Epithelial cell of prostate (primary cell): Measurements from ENCODE around the gene LRRIQ1.

Experiments
- DNase-seq: peaks from one replicate; pipeline ENCODE4 v3.0.0-alpha.2; 2011; ENCODE audit warnings: low read depth, low spot score
- H3K27ac ChIP-seq: fragments of 450-650 bp; 2 replicates; pipeline ENCODE4 v1.5.1; 2017; ENCODE audit warnings: mild to moderate bottlenecking

The LRRIQ1 gene

DNA sequence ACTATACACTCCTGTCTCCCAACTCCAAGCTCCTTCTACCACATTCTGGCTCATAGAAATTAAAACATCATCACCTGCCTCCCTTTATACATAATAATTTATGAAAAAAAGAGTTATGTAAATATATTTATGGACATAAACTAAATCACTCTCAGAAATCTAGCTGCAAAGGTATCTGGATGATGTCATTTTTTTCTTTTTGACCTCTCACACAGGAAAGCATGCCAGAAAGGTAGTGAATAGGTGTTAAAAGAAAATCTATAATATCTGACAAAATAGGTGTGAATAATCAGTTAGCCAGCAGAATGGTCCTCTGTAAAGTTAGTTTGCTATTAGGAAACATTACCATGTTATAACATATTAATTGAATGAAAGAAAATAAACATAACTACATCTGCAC, 7.7 kb downstream of the LRRIQ1 start:
- no peak for DNase-seq
- no peak overlapping the region for H3K27ac ChIP-seq

DNA sequence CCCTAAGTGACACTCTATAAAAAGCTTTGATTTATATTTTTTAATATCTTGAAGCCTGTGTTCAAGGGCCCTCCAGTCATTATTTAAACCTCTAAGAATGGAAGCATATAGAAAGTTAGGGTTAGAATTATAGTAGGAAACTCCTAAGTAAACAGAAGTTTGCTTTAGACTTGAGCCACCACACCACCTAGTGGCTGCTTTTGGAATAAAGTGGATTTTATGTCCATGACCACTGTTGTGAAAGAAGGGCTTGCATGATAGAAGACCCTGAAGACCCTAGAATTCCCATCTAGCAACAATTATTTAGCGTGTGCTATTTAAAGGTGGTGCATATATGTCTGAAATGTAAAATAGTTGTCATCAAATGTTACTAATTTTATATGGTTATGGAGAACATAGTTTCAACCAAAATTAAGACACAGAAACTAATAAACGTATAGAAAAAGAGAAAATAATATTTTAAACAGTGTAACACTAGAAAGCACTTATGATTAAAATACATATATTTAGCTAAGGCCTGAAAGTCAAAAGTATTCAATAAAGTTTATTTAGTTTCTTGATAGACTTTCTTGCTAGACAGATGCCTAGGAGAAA, 21.3 kb downstream of the LRRIQ1 start:
- no peak overlapping the region for H3K27ac ChIP-seq
- no peak for DNase-seq

DNA sequence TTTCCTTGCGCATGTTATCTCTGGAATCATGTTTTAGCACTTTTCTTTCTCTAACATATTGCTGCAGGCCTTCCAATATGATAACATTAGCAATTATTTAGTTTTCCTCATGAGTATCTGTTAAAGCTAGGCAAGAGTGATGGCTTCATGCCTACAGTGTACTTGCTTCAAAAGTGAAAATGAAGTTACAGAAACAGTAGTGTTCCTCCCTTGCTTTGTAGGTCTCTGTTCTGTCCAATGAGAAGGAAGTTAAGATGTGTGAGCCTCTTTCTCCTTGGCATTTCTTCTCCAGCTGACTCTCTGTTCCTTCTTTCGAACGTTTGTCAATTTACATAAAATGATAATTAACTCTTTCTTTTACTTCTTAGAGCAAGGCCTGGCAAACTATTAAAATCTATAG, 22.2 kb downstream of the LRRIQ1 start:
- no peak overlapping the region for H3K27ac ChIP-seq
- DNase-seq = no peak

- DNase-seq = no peak
- no peak overlapping the region for H3K27ac ChIP-seq
Measured at GRCh38 chr12:85059594-85059993, 23.4 kb downstream of the LRRIQ1 start.

- DNase-seq = no peak
- no peak overlapping the region for H3K27ac ChIP-seq
Measured at GRCh38 chr12:85060916-85061315, 24.8 kb downstream of the LRRIQ1 start.

DNA sequence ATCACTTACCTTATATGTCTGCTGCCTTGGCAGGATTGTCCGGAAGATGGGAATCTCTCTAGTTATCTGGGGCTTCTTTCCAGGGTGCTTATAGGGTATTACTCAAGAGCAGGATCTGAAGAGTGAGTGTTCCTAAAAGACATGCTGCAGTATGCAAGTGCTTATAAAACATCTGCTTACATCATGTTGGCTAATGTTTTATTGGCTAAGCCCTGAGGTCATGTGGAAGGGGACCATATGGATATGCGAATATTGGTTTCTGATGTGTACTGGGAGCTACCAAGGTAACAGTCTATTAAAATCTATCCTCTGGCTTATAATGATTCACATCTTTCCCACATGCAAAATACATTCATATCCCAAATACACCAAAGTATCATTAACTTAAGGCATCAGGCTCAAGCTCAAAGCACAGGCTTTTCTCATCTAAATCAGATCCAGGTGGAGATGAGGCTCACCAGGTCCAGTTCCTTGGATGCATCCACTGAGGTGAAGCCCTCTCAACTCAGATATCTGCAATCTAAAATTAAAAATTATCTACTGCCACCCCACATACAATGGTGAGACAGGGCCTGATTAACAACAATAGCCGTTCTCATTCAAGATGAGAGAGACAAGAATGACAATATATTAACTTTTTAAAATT, 29.8 kb downstream of the LRRIQ1 start:
- DNase-seq = no peak
- H3K27ac ChIP-seq = no peak overlapping the region

- DNase-seq = no peak
- no peak overlapping the region for H3K27ac ChIP-seq
Measured at GRCh38 chr12:85072826-85073225, 36.7 kb downstream of the LRRIQ1 start.

DNA sequence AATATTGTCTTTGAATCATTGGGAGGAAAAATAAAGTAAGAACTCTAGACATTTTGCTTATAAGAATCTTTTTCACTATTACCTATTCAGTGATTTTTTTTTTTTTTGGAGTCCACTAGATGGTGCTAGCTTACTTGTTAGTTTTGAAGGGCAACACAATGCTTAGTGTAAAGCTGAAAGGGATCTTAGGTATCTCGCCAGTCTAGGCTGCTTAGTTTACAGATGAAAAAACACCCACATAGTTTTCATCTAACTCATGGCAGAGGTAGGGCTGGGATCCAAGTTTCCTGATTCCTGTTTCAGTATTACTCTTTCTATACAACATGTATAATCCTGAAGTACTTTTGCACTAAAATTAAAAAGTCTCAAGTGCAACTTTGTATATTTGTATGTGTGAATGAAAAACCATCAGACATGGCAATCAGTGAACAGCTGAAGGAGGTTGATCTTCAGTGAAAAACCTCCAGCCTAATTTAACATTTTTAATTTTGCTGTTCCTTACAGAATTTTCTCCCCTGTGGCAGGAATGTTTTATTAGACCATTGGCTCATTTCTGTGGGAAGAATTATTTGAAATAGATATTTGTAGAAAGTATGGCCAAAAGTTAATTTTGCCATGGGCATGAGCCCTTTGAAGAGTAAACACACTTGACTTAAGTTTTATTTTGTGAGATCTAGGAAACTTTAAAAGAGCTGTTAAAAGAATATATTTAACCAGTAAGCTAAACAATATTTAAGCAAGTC, 40.7 kb downstream of the LRRIQ1 start:
- peak; percentile 84 for DNase-seq
- peak overlapping the region; percentile 24 for H3K27ac ChIP-seq

- H3K27ac ChIP-seq = no peak overlapping the region
Measured at GRCh38 chr12:85085066-85085465, 48.9 kb downstream of the LRRIQ1 start.

DNA sequence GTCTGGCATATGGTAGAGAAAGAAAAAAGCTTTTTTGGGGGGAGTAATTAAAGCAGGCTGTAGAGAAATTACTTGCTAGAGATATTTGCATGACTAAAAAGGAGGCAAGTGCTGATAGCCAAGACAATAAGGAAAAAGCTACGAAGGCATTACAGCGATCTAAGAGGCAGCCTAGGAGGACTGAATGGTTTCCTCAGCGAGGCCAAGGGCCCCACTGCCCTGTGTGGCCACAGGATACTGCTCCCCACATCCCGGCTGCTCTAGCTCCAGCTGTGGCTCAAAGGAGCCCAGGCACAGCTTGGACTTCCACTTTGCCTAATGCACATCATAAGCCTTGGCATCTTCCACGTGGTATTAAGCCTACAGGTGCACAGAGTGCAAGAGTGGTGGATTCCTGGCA, 53.6 kb downstream of the LRRIQ1 start:
- no peak overlapping the region for H3K27ac ChIP-seq
- DNase-seq = no peak

More at GRCh38 chr12:85085066-85085465, 48.9 kb downstream of the LRRIQ1 start:
- no peak for DNase-seq

DNA sequence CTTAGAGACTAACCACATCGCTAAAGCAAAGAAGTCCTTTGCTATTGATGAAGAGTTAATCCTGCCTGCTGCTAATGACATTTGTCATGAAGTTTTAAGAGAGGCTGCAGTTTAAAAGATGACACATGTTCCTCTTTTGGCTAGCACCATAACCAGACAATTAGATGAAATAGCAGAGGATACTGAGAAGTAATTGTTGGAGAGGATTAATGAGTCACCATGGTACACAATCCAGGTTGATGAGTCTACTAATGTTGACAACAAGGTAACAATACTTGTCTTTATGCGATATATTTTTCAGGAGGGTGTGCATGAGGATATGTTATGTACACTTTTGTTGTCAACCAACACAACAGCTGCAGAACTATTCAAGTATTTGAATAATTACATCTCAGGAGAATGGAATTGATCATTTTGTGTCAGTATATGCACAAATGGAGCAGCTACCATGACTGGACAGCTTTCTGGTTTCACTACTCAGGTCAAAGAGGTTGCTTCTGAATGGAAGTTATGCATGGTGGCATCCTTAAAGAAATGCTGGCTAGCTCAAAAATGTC, 56.7 kb downstream of the LRRIQ1 start:
- no peak overlapping the region for H3K27ac ChIP-seq
- peak; percentile 66 for DNase-seq

DNA sequence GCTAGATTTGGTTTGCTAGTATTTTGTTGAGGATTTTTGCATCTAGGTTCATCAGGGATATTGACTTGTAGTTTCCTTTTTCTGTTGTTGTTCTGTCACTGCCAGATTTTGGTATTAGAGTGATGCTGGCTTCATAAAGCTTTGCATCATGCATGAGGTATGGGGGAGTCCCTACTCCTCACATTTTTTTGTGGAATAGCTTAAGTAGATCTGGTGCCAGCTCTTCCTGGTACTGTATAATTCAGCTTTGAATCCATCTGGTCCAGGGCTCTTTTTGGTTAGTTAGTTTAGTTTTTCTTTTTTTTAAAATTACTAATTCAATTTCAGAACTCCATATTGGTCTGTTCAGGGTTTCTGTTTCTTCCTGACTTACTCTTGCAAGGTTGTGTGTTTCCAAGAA, 59.4 kb downstream of the LRRIQ1 start:
- no peak overlapping the region for H3K27ac ChIP-seq
- DNase-seq = no peak

- no peak for DNase-seq
- no peak overlapping the region for H3K27ac ChIP-seq
Measured at GRCh38 chr12:85130646-85131045, 94.5 kb downstream of the LRRIQ1 start.

DNA sequence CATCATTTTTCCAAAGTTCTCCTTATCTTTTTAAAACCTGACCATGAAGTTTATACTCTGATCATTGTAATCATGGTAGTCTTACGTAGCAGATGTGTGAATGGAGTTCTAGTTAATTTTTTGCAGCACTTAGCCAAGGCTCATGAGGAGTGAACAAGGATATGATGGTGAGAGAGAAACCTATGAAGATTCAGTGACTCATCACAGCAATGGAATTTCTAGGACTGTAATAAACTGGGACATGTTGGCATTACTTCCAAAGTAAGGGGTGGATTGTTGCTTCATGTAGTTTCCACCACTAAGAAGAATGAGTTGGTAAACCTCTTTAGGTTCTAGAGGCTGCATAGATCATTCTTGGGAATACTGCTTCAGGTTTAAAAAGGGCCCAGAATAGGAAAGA, 102.7 kb downstream of the LRRIQ1 start:
- H3K27ac ChIP-seq = no peak overlapping the region
- DNase-seq = no peak

DNA sequence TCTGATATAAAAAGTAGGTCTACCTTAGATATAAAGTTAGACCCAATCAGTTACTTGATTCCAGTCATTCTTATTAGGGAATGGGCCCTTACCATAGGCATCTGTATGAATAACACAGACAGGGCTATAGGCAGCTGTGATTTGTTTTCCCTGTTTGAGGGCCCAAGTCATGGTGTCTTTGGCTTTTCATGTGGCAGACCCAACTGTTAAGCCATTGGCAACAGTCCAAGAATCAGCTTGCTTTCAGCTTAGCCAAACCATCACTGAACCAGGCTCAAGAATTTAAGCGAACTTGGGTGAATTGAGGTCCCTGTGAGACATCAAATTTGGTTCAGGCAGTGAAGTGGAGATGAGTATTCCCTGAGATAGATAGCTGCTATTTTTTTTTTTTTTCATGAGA, 111.2 kb downstream of the LRRIQ1 start:
- no peak overlapping the region for H3K27ac ChIP-seq
- DNase-seq = no peak

GRCh38 chr12:85152311-85152729, 116.2 kb downstream of the LRRIQ1 start:
- no peak overlapping the region for H3K27ac ChIP-seq
- no peak for DNase-seq

GRCh38 chr12:85155791-85156190, 119.6 kb downstream of the LRRIQ1 start:
- no peak for DNase-seq

GRCh38 chr12:85156569-85156968, 120.4 kb downstream of the LRRIQ1 start:
- no peak for DNase-seq

More at GRCh38 chr12:85155791-85156190, 119.6 kb downstream of the LRRIQ1 start:
- H3K27ac ChIP-seq = no peak overlapping the region

GRCh38 chr12:85157035-85157603, 121.0 kb downstream of the LRRIQ1 start:
- H3K27ac ChIP-seq = no peak overlapping the region
- DNase-seq = no peak

More at GRCh38 chr12:85156569-85156968, 120.4 kb downstream of the LRRIQ1 start:
- no peak overlapping the region for H3K27ac ChIP-seq

GRCh38 chr12:85163752-85164321, 127.7 kb downstream of the LRRIQ1 start:
- no peak overlapping the region for H3K27ac ChIP-seq
- DNase-seq = no peak
